Bone marrow (tissue), 2 donors: ENCODE measurements around the gene CYSRT1.

Source experiments
- DNase-seq, 2 donors: peaks; one replicate each; lab custom pipeline; 2025; lab: John Stamatoyannopoulos, UW

Gene CYSRT1

GRCh38 chr9:137227054-137227852 lies 2.3 kb downstream of the CYSRT1 start, which contains the start of gene RNF224:
TSS of gene RNF224 (plus strand) at chr9:137227502. CDS start at chr9:137228336, 834 bp downstream.
- peak; percentile 37 to 48 for DNase-seq

GRCh38 chr9:137227853-137228505 lies 3.0 kb downstream of the CYSRT1 start:
- DNase-seq: no peak

- no peak for DNase-seq
Measured at GRCh38 chr9:137228506-137228967, 3.6 kb downstream of the CYSRT1 start.

GRCh38 chr9:137228968-137229896 lies 4.3 kb downstream of the CYSRT1 start:
- no peak for DNase-seq

- no peak for DNase-seq
Measured at GRCh38 chr9:137229903-137230704, 5.1 kb downstream of the CYSRT1 start.

- no peak for DNase-seq
Measured at GRCh38 chr9:137230705-137231371, 5.9 kb downstream of the CYSRT1 start, which contains the start of gene SLC34A3. TSS of gene SLC34A3 (plus strand) at chr9:137230901. CDS start at chr9:137231703, 802 bp downstream.

GRCh38 chr9:137231372-137232039 lies 6.5 kb downstream of the CYSRT1 start:
- DNase-seq: no peak

- no peak for DNase-seq
Measured at GRCh38 chr9:137232101-137232500, 7.1 kb downstream of the CYSRT1 start.

GRCh38 chr9:137232510-137232909 lies 7.5 kb downstream of the CYSRT1 start:
- no peak for DNase-seq

GRCh38 chr9:137233143-137233980 lies 8.4 kb downstream of the CYSRT1 start:
- DNase-seq: no peak

- no peak for DNase-seq
Measured at GRCh38 chr9:137234055-137234697, 9.2 kb downstream of the CYSRT1 start.

GRCh38 chr9:137234758-137235423 lies 9.9 kb downstream of the CYSRT1 start:
- no peak for DNase-seq

- DNase-seq: no peak
Measured at GRCh38 chr9:137235424-137236237, 10.7 kb downstream of the CYSRT1 start.

GRCh38 chr9:137236238-137236935 lies 11.4 kb downstream of the CYSRT1 start:
- DNase-seq: peak; percentile 59 to 74

- DNase-seq: no peak
Measured at GRCh38 chr9:137236936-137237421, 12.0 kb downstream of the CYSRT1 start.
